Measurements from ENCODE around the gene CPED1. TPM values are rescaled to one million over a fixed set of nuclear protein-coding genes. Genes with fewer than 3 reads are reported as not detected.

Gene CPED1
- total and polyA plus RNA-seq, 10 of the 15 experiments (the other 5 are each of a cell fraction or from before 2014, with no cell fraction given), result 0.01 to 0.77 (median 0.10) TPM; not detected in 1

GRCh38 chr7:121138262-121138933, 149.9 kb downstream of the CPED1 start:
- no peaks in the 10 kb centered on the region for H3K4me1 ChIP-seq (ENCODE audit: control insufficient read depth, insufficient read depth, low read length)
- H3K79me2 ChIP-seq (ENCODE audit: control insufficient read depth, insufficient read depth, low read length), result no peaks in the 10 kb centered on the region
- SMC1A ChIA-PET (ENCODE audit: uncharacterized antibody, unreplicated experiment), result interaction anchor here (0.6 to 1.1 kb wide), 3 partner anchors 10 to 583 kb away, joined by 3 read pairs; no protein-coding TSS in a partner anchor
- peak; percentile 54 for DNase-seq (ENCODE audit: low read depth, low spot score)
- peak overlapping the region; percentile 61 for H3K4me2 ChIP-seq (ENCODE audit: control insufficient read depth, insufficient read depth)
- RAD21 ChIA-PET (ENCODE audit: unreplicated experiment), result no interaction called here
- no peaks in the 10 kb centered on the region for H3K9me3 ChIP-seq (replicated peaks; ENCODE audit: control insufficient read depth, insufficient read depth, low read length)
- H2AFZ ChIP-seq (ENCODE audit: control insufficient read depth, low read depth, low read length), result peak overlapping the region; percentile 66
- no peak overlapping the region for H3K27ac ChIP-seq (ENCODE audit: control insufficient read depth, insufficient read depth)
- no peaks in the 10 kb centered on the region for H3K36me3 ChIP-seq (ENCODE audit: control insufficient read depth in 2 of 2, insufficient read depth in 2 of 2, low read length in 1 of 2)
- BruUV-seq (replicated peaks), result no TSS peak
- H4K20me1 ChIP-seq (ENCODE audit: control insufficient read depth, insufficient read depth), result no peaks in the 10 kb centered on the region
- intact Hi-C loops (cut with micrococcal nuclease; ENCODE audit: unreplicated experiment), result loop anchor here (5.0 kb wide), 1 partner anchor 139 kb away; no protein-coding TSS in a partner anchor
- FAIRE-seq, result peak; percentile 91
- peak; percentile 99 for ATAC-seq
- 14% methylated on average over 8 of the region's 8 CpGs for WGBS (ENCODE audit: insufficient coverage, insufficient replicate concordance, low lambda C conversion rate, missing lambda C conversion rate)
- in situ Hi-C loops (cut with MboI), result loop anchor here (10.0 to 25.0 kb wide), 2 partner anchors 416 to 849 kb away; no protein-coding TSS in a partner anchor
- CTCF ChIA-PET, result interaction anchor here (0.5 to 2.0 kb wide), 2 partner anchors 30 to 112 kb away, joined by 3 to 6 read pairs; no protein-coding TSS in a partner anchor
- POLR2A ChIA-PET, result no interaction called here
- H3K4me3 ChIP-seq, result peak overlapping the region; percentile 50; the same call in 1 of the 2 replicates
- no peak overlapping the region for H3K9ac ChIP-seq (ENCODE audit: control insufficient read depth, insufficient read depth, low read length)
- no peaks in the 10 kb centered on the region for H3K27me3 ChIP-seq (replicated peaks in 1 of 2; ENCODE audit: control insufficient read depth in 2 of 2, insufficient read depth in 2 of 2, low read length in 1 of 2)
- TF ChIP-seq GABPA (IDR thresholded peaks at IDR 0.05; ENCODE audit: low read depth), result 0 out of 2 replicates have a peak, but pooled peaks have one; percentile 15
- no peak for TF ChIP-seq CBFB (IDR thresholded peaks at IDR 0.05; ENCODE audit: low read depth)
- peak; percentile 57; the same call in 1 of the 2 replicates for TF ChIP-seq ATF2 (IDR thresholded peaks at IDR 0.05; ENCODE audit: low read length)
- TF ChIP-seq MYB (IDR thresholded peaks at IDR 0.05; ENCODE audit: borderline replicate concordance, low read depth, low read length), result no peak
- TF ChIP-seq JUND (IDR thresholded peaks at IDR 0.05; ENCODE audit: low read depth, low read length), result no peak
- no peak for TF ChIP-seq NR2C1 (IDR thresholded peaks at IDR 0.05)
- no peak for TF ChIP-seq MAX (IDR thresholded peaks at IDR 0.05; ENCODE audit: low read depth, low read length)
- TF ChIP-seq MTA2 (IDR thresholded peaks at IDR 0.05; ENCODE audit: low read depth), result 0 out of 2 replicates have a peak, but pooled peaks have one; percentile 18
- TF ChIP-seq YY1 (IDR thresholded peaks at IDR 0.05; ENCODE audit: low read depth, low read length), result no peak
- no peak for TF ChIP-seq RFX5 (IDR thresholded peaks at IDR 0.05; ENCODE audit: low read depth, low read length)
- TF ChIP-seq ZNF274 (IDR thresholded peaks at IDR 0.05; ENCODE audit: insufficient read depth, insufficient read length), result no peak
- TF ChIP-seq ATF7 (IDR thresholded peaks at IDR 0.05; ENCODE audit: low read depth), result peak; percentile 90
- TF ChIP-seq WRNIP1 (IDR thresholded peaks at IDR 0.05; ENCODE audit: borderline replicate concordance, low read depth, low read length), result no peak
- peak; percentile 28; the same call in 1 of the 2 replicates for TF ChIP-seq JUNB (IDR thresholded peaks at IDR 0.05)
- peak; percentile 40; a peak in 2 of 4 replicates for TF ChIP-seq IKZF2 (IDR thresholded peaks at IDR 0.05)
- TF ChIP-seq, protein P1, sequence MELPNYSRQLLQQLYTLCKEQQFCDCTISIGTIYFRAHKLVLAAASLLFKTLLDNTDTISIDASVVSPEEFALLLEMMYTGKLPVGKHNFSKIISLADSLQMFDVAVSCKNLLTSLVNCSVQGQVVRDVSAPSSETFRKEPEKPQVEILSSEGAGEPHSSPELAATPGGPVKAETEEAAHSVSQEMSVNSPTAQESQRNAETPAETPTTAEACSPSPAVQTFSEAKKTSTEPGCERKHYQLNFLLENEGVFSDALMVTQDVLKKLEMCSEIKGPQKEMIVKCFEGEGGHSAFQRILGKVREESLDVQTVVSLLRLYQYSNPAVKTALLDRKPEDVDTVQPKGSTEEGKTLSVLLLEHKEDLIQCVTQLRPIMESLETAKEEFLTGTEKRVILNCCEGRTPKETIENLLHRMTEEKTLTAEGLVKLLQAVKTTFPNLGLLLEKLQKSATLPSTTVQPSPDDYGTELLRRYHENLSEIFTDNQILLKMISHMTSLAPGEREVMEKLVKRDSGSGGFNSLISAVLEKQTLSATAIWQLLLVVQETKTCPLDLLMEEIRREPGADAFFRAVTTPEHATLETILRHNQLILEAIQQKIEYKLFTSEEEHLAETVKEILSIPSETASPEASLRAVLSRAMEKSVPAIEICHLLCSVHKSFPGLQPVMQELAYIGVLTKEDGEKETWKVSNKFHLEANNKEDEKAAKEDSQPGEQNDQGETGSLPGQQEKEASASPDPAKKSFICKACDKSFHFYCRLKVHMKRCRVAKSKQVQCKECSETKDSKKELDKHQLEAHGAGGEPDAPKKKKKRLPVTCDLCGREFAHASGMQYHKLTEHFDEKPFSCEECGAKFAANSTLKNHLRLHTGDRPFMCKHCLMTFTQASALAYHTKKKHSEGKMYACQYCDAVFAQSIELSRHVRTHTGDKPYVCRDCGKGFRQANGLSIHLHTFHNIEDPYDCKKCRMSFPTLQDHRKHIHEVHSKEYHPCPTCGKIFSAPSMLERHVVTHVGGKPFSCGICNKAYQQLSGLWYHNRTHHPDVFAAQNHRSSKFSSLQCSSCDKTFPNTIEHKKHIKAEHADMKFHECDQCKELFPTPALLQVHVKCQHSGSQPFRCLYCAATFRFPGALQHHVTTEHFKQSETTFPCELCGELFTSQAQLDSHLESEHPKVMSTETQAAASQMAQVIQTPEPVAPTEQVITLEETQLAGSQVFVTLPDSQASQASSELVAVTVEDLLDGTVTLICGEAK (IDR thresholded peaks at IDR 0.05; ENCODE audit: borderline replicate concordance), result no peak
- TF ChIP-seq KLF5 (IDR thresholded peaks at IDR 0.05; ENCODE audit: partially characterized antibody), result no peak
- TF ChIP-seq MTA3 (IDR thresholded peaks at IDR 0.05; ENCODE audit: borderline replicate concordance, low read length), result no peak
- no peak for TF ChIP-seq ZNF24 (IDR thresholded peaks at IDR 0.05)
- peak in 1 of 2 experiments; percentile 70; a peak in 2 of 4 replicates for TF ChIP-seq ETV6 (conservative IDR thresholded peaks at IDR 0.05 in 1 of 2, IDR thresholded peaks at IDR 0.05 in 1 of 2; ENCODE audit: borderline replicate concordance in 1 of 2, low read depth in 1 of 2)
